Suprapubic skin (tissue), 4 donors: ENCODE results near the gene ZMIZ2. TPM values are rescaled to one million over a fixed set of nuclear protein-coding genes. Genes with fewer than 3 reads are reported as not detected.
"Not testable (repeated sequence)": the region's sequence is repeated elsewhere in the genome, so short reads cannot be mapped to it uniquely, and the experiment has no call there.

Source experiments
- DNase-seq, 2 donors: peaks; one replicate each; pipeline ENCODE4 v3.0.0-alpha.2; 2019; ENCODE audit warnings: low spot score in 2 of 2
- H3K27ac ChIP-seq: fragments of 200-600 bp; sonication (generic); one replicate; pipeline ENCODE4 v1.5.1; 2019
- H3K27me3 ChIP-seq: fragments of 200-600 bp; sonication (generic); one replicate; pipeline ENCODE4 v1.5.1; 2019
- H3K36me3 ChIP-seq: fragments of 200-600 bp; sonication (generic); one replicate; pipeline ENCODE4 v1.5.1; 2019
- H3K4me1 ChIP-seq: fragments of 200-600 bp; sonication (generic); one replicate; pipeline ENCODE4 v1.5.1; 2019
- H3K4me3 ChIP-seq: fragments of 200-600 bp; sonication (generic); one replicate; pipeline ENCODE4 v1.5.1; 2019; ENCODE audit warnings: mild to moderate bottlenecking
- H3K9me3 ChIP-seq: fragments of 200-600 bp; sonication (generic); one replicate; pipeline ENCODE4 v1.5.1; 2019
- CTCF ChIP-seq, 2 donors: fragments of 200-600 bp in 1 of 2; fragments of 450-650 bp in 1 of 2; sonication (generic) in 1 of 2; IDR thresholded peaks; one replicate each; pipeline ENCODE4 v1.5.1; 2016 to 2019; ENCODE audit warnings: antibody characterized with exemption in 2 of 2, mild to moderate bottlenecking in 1 of 2, moderate library complexity in 1 of 2
- EP300 ChIP-seq: sonication (generic); formaldehyde crosslinking; IDR thresholded peaks from one replicate; pipeline ENCODE4 v1.6.1; 2017; ENCODE audit warnings: antibody characterized with exemption
- POLR2A ChIP-seq, 2 donors: fragments of 450-650 bp; IDR thresholded peaks; one replicate each; pipeline ENCODE4 v1.6.1; 2017; ENCODE audit warnings: antibody characterized with exemption in 2 of 2, mild to moderate bottlenecking in 2 of 2, moderate library complexity in 2 of 2
- POLR2AphosphoS5 ChIP-seq, 3 donors: sonication (generic); formaldehyde crosslinking; IDR thresholded peaks; one replicate each; pipeline ENCODE4 v1.6.1; 2017; ENCODE audit warnings: antibody characterized with exemption in 3 of 3
- WGBS: methylation state at CpG from one replicate; pipeline ENCODE4 v1.1.5; 2018; 5-methylcytosine and 5-hydroxymethylcytosine counted together
- total RNA-seq, 4 donors: library from RNA; depleted of rRNA; stranded (reverse); fragments of >200 nt; gene quantifications; one replicate each; pipeline ENCODE4 v1.1.0, GENCODE V29; 2016

ZMIZ2 gene
- total RNA-seq, 4 donors from 2014 or later, result 26.4 to 97.8 (median 38.4) TPM

DNA sequence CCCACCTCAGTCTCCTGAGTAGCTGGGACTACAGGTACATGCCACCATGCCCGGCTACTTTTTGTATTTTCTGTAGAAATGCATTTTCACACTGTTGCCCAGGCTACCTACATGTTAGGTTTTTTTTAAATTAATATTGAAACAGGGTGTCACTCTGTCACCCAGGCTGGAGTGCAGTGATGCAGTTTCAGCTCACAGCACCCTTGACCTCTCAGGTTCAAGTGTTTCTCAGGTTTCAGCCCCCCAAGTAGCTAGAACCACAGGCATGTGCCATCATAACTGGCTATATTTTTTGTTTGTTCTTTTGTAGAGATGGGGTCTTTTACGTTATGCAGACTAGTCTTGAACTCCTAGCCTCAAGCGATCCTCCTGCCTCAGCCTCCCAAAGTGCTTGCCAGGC, 32.4 kb upstream of the ZMIZ2 start:
- H3K36me3 ChIP-seq, result no peaks in the 10 kb centered on the region
- WGBS, result 89% methylated on average over 3 of the region's 3 CpGs
- DNase-seq, result no peak
- no peak overlapping the region for H3K27ac ChIP-seq
- H3K4me1 ChIP-seq, result no peaks in the 10 kb centered on the region
- H3K4me3 ChIP-seq, result no peak overlapping the region
- H3K27me3 ChIP-seq, result no peaks in the 10 kb centered on the region
- peaks cover 6% of the 10 kb centered on the region for H3K9me3 ChIP-seq
- TF ChIP-seq POLR2A (IDR thresholded peaks at IDR 0.05) (no peak), EP300 (no peak), CTCF (IDR thresholded peaks at IDR 0.05) (no peak), POLR2AphosphoS5 (IDR thresholded peaks at IDR 0.05) (no peak)

DNA sequence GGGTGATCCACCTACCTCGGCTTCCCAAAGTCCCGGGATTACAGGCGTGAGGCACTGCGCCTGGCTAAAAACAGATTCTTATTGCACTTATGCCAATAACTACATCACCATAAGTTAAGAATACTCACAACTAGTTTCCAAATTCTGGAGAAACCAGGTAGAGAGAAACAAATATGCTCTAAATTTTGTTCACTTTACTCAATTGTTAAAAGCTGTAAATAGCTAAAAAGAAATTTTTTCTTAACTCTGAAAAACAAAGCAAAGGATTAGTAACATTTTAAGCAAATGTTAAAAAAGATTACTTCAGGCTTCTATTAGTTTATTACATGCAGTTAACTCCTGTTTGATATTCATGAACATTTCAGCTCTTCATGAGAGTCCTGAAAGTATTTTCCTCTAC, 28.3 kb upstream of the ZMIZ2 start:
- H3K4me1 ChIP-seq, result no peaks in the 10 kb centered on the region
- peaks cover 6% of the 10 kb centered on the region for H3K9me3 ChIP-seq
- no peaks in the 10 kb centered on the region for H3K27me3 ChIP-seq
- H3K36me3 ChIP-seq, result no peaks in the 10 kb centered on the region
- WGBS, result 87% methylated on average over 4 of the region's 4 CpGs
- no peak for TF ChIP-seq CTCF (IDR thresholded peaks at IDR 0.05)
- TF ChIP-seq EP300, result no peak
- TF ChIP-seq POLR2AphosphoS5 (IDR thresholded peaks at IDR 0.05), result no peak
- no peak for TF ChIP-seq POLR2A (IDR thresholded peaks at IDR 0.05)
- H3K27ac ChIP-seq, result no peak overlapping the region
- H3K4me3 ChIP-seq, result no peak overlapping the region
- DNase-seq, result no peak

DNA sequence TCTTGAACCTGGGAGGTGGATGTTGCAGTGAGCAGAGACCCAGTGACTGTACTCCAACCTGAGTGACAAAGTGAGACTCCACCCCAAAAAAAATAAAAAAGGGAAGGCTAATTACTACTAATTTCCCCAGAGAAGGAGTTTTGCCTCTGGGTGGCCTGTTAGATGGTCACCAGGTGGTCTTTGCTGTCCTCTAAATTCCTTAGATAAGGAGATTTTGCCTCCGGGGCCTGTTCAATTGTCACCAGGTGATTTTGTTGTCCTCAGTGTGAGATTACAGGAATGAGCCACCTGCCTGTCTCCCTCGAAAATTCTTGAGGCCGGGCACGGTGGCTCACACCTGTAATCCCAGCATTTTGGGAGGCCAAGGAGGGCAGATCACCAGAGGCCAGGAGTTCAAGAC, 24.4 kb upstream of the ZMIZ2 start:
- Histone ChIP-seq H3K4me3 (no peak overlapping the region), H3K4me1 (no peaks in the 10 kb centered on the region), H3K27ac (no peak overlapping the region), H3K36me3 (no peaks in the 10 kb centered on the region), H3K9me3 (peaks cover 6% of the 10 kb centered on the region), H3K27me3 (no peaks in the 10 kb centered on the region)
- WGBS, result 80% methylated on average over 4 of the region's 4 CpGs
- no peak for DNase-seq
- TF ChIP-seq EP300 (no peak), CTCF (IDR thresholded peaks at IDR 0.05) (no peak), POLR2A (IDR thresholded peaks at IDR 0.05) (no peak), POLR2AphosphoS5 (IDR thresholded peaks at IDR 0.05) (no peak)

GRCh38 chr7:44726250-44726649, 22.4 kb upstream of the ZMIZ2 start:
- not testable (repeated sequence) for DNase-seq, H3K27ac ChIP-seq, H3K4me3 ChIP-seq, H3K36me3 ChIP-seq, H3K9me3 ChIP-seq, H3K4me1 ChIP-seq, H3K27me3 ChIP-seq
- WGBS, result 66% methylated on average over 7 of the region's 7 CpGs

DNA sequence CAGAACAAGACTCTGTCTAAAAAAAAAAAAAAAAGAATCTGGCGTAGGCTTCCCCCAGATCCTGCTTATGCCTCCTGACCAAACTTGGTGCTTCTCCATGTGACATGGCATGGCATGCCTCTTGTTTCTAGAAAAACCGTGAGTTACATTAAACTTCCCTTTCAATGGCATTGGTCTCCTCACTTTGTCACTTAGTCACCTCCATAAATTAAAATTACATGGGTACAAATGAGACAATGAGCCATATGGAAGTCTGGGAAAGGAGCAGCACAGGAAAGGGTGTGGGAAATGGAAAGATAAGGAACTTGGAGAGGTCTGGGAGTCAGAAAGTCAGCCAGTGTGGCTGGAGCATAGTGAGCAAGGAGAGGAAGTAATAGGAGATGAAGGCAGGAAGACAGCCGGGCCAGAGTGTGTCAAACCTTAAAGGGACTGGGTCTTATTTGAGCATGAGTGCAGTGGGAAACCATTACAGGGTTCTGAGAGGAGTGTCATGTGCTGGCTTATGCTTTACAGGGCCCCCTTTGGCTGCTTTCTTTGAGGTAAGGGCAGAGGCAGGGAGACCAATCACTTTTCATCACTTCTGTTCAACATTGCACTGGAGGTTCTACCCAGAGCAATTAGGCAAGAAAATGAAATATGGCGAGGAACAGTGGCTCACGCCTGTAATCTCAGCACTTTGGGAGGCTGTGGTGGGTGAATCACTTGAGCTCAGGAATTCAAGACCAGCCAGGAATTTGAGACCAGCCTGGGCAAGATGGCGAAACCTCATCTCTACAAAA, 21.3 kb upstream of the ZMIZ2 start:
- 64% methylated on average over 6 of the region's 6 CpGs for WGBS
- H3K27ac ChIP-seq, result no peak overlapping the region

More for the DNA sequence above, 21.3 kb upstream of the ZMIZ2 start:
- Histone ChIP-seq H3K4me1 (no peaks in the 10 kb centered on the region), H3K4me3 (no peak overlapping the region), H3K36me3 (no peaks in the 10 kb centered on the region), H3K27me3 (no peaks in the 10 kb centered on the region), H3K9me3 (no peaks in the 10 kb centered on the region)
- DNase-seq, result no peak
- TF ChIP-seq POLR2AphosphoS5 (IDR thresholded peaks at IDR 0.05) (no peak), POLR2A (IDR thresholded peaks at IDR 0.05) (no peak), EP300 (no peak), CTCF (IDR thresholded peaks at IDR 0.05) (no peak)
